ENCODE measurements around the gene MYO5B.

Gene MYO5B

GRCh38 chr18:49968644-49969309 is 226.2 kb downstream of the MYO5B start:
- no peak for DNase-seq (ENCODE audit: low read depth)

- no peak for DNase-seq (ENCODE audit: low read depth)
These were observed 227.2 kb downstream of the MYO5B start for GRCh38 chr18:49967636-49968313.

GRCh38 chr18:49967171-49967570 is 227.8 kb downstream of the MYO5B start:
- no peak for DNase-seq (ENCODE audit: low read depth)

GRCh38 chr18:49966090-49966489 is 228.9 kb downstream of the MYO5B start:
- no peak for DNase-seq (ENCODE audit: low read depth)

GRCh38 chr18:49963217-49963616 is 231.7 kb downstream of the MYO5B start:
- no peak for DNase-seq (ENCODE audit: low read depth)

GRCh38 chr18:49961271-49961670 is 233.7 kb downstream of the MYO5B start:
- DNase-seq (ENCODE audit: low read depth), result no peak

GRCh38 chr18:49960376-49960775 is 234.6 kb downstream of the MYO5B start:
- DNase-seq (ENCODE audit: low read depth), result no peak

GRCh38 chr18:49959176-49959575 is 235.8 kb downstream of the MYO5B start:
- no peak for DNase-seq (ENCODE audit: low read depth)

- DNase-seq (ENCODE audit: low read depth), result no peak
These were observed 239.7 kb downstream of the MYO5B start for GRCh38 chr18:49955263-49955662.

GRCh38 chr18:49953391-49953790 is 241.6 kb downstream of the MYO5B start:
- DNase-seq (ENCODE audit: low read depth), result no peak

GRCh38 chr18:49949951-49950395 is 245.0 kb downstream of the MYO5B start:
- no peak for DNase-seq (ENCODE audit: low read depth)

- no peak for DNase-seq (ENCODE audit: low read depth)
These were observed 246.0 kb downstream of the MYO5B start for GRCh38 chr18:49948975-49949374.

- DNase-seq (ENCODE audit: low read depth), result no peak
These were observed 250.3 kb downstream of the MYO5B start for GRCh38 chr18:49944663-49945062.

- no peak for DNase-seq (ENCODE audit: low read depth)
These were observed 258.1 kb downstream of the MYO5B start for GRCh38 chr18:49936821-49937220.

- no peak for DNase-seq (ENCODE audit: low read depth)
These were observed 259.7 kb downstream of the MYO5B start for GRCh38 chr18:49935215-49935614.

- no peak for DNase-seq (ENCODE audit: low read depth)
These were observed 260.5 kb downstream of the MYO5B start for GRCh38 chr18:49934457-49934856.

- no peak for DNase-seq (ENCODE audit: low read depth)
These were observed 261.3 kb downstream of the MYO5B start for GRCh38 chr18:49933530-49934128.

- no peak for DNase-seq (ENCODE audit: low read depth)
These were observed 263.2 kb downstream of the MYO5B start for GRCh38 chr18:49931760-49932159.

GRCh38 chr18:49931179-49931578 is 263.8 kb downstream of the MYO5B start:
- DNase-seq (ENCODE audit: low read depth), result no peak

GRCh38 chr18:49926106-49926745 is 268.7 kb downstream of the MYO5B start:
- DNase-seq (ENCODE audit: low read depth), result no peak

GRCh38 chr18:49924293-49924983 is 270.5 kb downstream of the MYO5B start:
- no peak for DNase-seq (ENCODE audit: low read depth)

GRCh38 chr18:49922228-49922627 is 272.7 kb downstream of the MYO5B start:
- no peak for DNase-seq (ENCODE audit: low read depth)

Measured in stimulated activated CD8-positive, alpha-beta memory T cell treated with anti-CD3 and anti-CD28 coated beads, Interleukin-15, amount 100 ng/mL, for 24 hours (primary cell).